Left ventricle myocardium superior (tissue), 1 donor: ENCODE results near the gene CNNM2. TPM values are rescaled to one million over a fixed set of nuclear protein-coding genes. Genes with fewer than 3 reads are reported as not detected.
"Not testable (repeated sequence)": the region's sequence is repeated elsewhere in the genome, so short reads cannot be mapped to it uniquely, and the experiment has no call there.

Experiments used
- ATAC-seq: fragments of 200-7000 bp; cut with Tn5 transposase; one replicate; pipeline ENCODE4 v1.9.1; 2020; ENCODE audit warnings: mild to moderate bottlenecking, moderate library complexity
- DNase-seq: peaks from one replicate; pipeline ENCODE4 v3.0.0-alpha.2; 2020
- intact Hi-C: fragments of 100-400 bp; cut with micrococcal nuclease; formaldehyde crosslinking; loops from one replicate; pipeline ENCODE4 v1.11.0; 2022
- total RNA-seq: library from RNA; stranded (reverse); fragmentation: NEBNext Ultra II Directional; extraction: Animal tissue kit (Norgen Biotek cat#: 25700); gene quantifications from one replicate; pipeline ENCODE4 v1.2.1, GENCODE V29; 2021
- donor health status: DM: no; HTN: yes; CAD: no; lungs with severe emphysema.

Gene CNNM2
- total RNA-seq, 1 donor from 2014 or later: 4.2 TPM

DNA sequence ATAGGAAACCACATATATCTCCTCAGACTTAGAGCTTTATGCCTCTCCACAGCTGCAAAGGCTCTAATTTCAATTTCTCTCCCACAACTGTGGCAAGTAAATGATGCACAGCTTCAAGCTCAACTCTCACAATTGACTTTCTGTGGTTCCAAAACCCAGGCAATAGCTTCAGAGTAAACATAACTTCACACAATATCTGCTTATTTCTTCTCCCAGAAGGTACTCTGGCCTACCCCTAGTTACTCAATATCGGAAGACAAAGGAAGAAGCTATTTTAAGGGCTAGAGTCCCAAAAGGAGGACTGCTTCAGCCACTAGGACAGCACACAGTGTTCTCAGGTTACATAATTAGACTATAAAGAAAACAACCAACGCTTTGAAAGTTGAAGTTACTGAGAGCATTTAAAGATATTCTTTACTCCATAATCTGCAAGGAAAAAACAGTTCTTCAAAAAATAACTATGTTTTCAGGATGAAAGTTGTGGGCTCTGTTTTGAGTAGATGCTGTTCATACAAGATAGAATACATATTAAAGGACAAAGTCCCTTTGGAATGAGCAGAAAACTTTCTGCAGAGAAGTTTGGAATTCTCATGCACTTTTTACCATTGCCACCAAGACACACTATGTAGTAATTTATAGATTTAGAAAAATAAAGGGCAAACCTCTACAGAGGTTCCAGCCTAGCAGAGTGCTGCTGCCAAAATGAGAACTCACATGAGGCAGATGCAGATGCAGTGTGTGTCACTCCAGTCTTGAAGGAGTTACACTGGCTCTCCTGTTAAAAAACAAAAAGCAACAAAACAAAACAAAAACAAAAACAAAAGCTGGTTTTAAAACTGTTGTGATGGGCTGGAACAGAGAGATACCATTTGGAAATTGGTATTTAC, 193.2 kb downstream of the CNNM2 start:
- DNase-seq: no peak
- intact Hi-C loops: no loop called here
- ATAC-seq: peak; percentile 96

DNA sequence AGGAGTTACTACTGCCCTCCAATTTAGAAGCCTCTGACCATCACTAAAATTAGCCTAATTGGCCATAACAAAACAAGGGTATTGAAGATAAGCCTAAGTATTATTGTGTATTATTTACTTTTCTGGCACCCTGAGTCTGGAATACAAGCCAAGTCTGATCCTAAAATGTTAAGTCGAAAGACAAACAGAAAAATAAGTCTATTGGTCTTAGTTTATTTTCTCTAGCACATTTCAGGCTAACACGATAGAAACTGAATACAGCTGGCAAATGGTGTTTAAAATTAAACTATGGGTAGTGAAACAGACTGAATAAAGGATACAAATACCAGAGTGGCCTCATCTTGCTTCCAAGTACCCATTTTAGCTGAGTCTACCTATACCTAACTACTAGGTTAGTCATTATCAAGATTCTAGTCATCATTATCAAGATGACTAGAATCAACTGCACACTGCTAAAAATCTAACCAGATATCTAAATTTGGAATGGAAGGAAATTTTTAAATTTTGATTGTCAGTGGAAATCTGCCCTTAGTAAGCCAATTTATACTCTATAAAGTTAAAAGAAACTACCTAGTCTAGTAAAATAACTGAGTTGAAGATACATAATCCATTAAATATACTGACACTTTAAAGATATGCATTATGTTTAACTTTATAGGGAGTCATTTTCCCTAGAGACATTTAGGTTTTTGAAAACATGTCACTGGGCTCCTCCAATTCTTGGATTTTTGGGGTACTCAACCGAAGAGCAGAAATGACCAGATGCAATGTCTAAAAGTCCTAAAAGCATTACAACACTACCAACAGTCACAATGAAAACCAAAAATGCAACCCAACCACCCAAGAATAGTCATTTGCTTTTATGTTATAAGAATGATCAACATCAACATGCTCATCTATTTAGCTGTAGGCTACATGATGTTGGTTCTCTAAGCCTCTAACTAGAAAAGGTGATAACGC, 194.1 kb downstream of the CNNM2 start:
- DNase-seq (no peak), ATAC-seq (peak; percentile 4)
- intact Hi-C loops: no loop called here

DNA sequence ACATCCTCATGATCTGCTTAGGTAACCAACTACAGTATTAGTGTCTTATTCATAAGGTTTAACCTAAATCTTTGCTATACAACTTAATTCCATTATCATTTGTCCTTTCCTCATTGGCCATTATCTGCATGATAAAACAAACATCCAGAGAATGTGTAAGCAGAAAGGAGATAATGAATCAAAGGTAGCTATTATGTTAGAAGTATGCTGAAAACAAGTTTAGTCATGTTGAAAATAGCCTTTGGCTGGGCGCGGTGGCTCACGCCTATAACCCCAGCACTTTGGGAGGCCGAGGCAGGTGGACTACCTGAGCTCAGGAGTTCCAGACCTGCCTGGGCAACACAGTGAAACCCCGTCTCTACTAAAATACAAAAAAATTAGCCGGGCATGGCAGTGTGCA, 196.8 kb downstream of the CNNM2 start:
- intact Hi-C loops: no loop called here
- no peak for DNase-seq

DNA sequence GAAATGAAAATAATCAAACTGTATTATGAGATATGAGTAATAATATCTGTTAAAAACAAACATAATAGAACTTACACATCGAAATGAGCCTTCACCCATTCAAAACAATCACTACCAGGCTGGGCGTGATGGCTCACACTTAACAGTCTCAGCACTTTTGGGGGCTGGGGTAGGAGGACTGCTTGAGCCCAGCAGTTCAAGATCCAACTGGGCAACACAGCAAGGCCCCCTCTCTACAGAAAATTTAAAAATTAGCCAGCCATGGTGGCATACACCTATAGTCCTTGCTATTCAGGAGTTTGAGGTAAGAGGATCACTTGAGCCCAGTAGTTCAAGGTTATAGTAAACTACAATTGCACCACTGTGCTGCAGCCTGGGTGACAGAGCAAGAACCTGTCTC, 199.2 kb downstream of the CNNM2 start:
- no peak for ATAC-seq
- no peak for DNase-seq
- intact Hi-C loops: no loop called here

More for the DNA sequence above, 196.8 kb downstream of the CNNM2 start:
- ATAC-seq: no peak

DNA sequence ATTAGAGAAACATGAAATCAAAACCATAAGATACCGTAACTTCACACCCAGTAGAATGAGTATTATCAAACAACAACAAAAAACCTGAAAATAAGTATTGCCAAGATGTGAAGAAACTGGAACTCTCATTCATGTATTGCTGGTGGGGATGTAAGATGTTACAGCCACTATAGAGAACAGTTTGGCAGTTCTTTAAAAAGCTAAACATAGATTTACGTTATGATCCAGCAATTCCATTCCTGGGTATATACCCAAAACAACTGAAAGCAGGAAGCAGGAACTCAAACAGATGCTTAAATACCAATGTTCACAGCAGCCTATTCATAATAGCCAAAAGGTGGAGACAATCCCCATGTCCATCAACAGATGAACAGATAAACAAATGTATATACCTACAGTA, 202.5 kb downstream of the CNNM2 start:
- ATAC-seq: no peak
- no peak for DNase-seq
- intact Hi-C loops: no loop called here

DNA sequence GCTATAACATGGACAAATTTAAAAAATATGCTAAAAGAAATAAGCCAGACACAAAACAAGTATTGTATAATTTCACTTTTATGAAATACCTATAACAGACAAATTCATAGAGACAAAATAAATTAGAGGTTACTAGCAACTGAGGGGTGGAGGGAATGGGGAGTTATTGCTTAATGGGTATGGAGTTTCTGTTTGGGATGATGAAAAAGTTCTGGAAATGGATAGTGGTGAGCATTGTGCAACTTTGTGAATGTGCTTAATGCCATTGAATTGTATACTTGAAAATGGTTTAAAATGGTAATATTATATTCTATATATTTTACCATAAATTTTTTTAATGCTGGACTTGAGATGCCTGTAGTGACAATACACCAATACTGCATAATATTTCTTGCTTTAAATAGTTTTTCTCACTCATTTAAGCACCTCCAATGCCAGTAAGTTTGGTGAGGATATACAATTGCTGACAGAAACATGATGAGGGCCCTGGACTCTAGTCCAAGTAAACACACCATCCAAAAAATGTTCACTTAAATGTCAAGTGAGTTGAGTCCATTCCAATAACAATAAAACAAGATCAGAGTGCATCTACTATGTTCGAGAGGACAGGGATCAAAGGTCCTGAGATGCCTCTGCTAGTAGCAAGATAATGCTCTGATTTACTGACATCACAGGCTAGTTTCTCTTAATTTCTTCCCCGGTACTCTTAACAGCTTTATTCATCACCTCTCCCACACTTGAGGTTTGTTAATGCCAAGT, 203.1 kb downstream of the CNNM2 start:
- intact Hi-C loops: no loop called here
- DNase-seq: no peak
- peak; percentile 62 for ATAC-seq

DNA sequence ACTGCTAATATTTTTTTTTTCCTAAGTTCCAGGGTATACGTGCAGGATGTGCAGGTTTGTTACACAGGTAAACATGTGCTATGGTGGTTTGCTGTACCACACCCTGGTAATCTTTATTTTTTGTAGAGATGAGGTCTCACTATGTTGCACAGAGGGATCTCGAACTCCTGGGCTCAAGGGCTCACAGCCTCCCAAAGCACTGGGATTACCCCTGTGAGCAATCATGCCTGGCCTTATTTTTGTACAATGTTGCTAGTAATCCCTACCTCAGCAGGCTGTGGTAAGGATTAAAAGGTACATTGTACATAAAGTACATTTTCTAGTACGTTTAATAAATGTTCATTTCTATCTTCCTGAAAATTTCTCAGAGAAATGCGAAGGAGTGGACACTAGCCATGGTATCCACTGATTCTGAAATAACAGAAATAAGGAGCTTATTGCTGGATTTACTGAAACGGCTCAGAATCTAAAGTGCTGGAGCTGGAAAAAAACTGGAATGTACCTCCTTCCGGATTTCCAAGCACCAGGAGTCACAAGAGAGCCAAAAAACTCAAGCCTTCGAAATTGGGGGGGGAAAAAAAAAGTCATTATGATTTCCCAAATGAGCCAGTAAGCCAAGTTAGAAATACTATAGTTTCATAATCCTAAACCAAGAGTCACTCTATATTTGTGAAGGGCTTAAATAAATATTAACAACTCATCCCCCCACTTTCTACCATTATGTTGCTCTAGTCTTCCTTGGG, 205.4 kb downstream of the CNNM2 start:
- intact Hi-C loops: no loop called here

DNA sequence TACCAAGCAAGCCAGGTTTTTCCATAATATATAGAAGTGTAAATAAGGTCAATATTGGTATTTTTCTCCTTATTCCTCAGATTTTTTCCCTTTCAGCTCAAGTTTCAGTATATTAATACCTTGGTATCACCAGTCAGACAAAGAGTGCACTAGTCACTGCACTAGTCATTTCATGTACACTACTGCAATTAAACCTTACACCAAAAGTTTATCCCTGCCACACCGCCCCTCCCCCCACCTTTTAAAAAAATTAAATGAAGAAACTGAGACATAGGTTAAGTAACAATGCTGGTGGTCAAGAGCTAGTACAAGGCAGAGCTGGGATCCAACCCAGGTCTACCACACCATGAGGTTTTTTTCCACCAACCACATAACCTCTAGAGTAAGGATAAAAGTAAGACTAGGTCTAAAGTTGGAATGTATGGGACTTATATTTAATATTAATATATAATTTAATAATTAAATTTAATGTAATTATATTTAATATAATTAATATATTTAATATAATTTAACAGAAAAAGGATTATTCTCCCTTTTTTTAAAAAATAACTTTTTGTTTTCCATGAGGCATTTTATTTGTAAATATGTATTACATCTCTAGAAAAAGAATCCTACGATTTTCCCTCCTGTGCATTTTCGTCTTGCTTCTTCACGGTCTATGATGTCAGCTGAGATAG, 206.5 kb downstream of the CNNM2 start:
- intact Hi-C loops: no loop called here
- DNase-seq: no peak

More for the DNA sequence above, 205.4 kb downstream of the CNNM2 start:
- no peak for DNase-seq
- ATAC-seq: peak; percentile 20

DNA sequence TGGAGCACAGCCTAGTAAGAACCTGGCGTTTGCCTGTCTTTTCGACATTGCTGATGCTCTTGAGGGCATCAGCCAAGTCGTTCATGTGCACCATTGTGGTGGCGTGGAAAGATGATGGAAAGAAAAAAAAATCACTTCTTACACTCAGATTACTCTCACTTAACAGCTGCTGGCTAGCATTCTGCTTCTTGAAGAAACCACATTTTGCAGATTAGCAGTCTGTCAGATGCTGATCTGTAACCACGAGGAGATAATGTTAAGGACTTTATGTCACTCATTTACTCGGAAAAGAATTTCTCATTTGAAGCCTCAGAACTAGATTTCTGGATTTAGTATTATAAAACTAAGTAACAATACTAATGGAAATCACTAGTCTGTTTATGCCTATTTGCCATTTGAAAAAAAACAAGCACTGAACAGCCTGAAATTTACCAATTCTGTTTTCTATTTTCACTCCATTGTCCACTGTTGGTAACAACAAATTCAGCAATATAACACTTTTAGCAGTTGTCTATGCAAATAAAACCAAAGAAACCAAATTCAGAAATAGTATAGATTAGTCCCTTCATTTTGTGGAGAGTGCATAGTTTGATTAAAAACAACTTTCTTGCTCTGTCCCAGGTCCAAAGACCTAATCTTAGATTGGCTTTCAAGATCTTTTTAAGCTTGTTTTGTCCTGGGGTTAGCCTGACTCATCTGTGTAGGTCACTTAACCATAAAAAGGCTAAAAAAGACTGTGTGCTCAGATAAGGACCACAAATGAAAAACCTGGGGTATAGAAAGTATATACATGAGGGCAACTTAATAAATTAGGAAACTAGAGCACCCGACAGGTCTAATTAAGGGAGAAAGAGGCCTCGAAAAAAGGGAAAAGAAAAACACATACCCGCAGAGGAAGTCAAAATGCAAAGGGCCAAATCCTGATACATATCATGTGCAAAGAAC, 207.5 kb downstream of the CNNM2 start:
- ATAC-seq: no peak
- intact Hi-C loops: no loop called here
- DNase-seq: no peak

More for the DNA sequence above, 206.5 kb downstream of the CNNM2 start:
- ATAC-seq: no peak

DNA sequence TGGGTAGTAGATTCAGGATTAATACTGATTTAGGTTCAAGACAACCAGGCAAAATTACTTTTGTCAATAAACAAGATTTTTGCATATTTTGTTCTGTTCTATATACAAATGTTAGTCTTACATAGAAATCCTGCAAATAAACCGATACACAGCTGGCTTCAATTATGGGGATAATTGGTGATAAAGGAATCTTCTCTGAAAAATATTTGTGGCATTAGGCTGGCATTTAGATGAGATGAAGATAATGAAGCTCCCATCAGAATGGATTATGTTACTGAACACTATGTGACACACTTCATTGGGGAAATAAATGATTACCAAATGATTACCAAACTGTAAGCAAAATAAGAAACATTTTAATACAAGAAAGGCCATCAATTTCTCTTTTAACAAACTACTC, 209.1 kb downstream of the CNNM2 start:
- intact Hi-C loops: no loop called here
- DNase-seq: no peak
- no peak for ATAC-seq

DNA sequence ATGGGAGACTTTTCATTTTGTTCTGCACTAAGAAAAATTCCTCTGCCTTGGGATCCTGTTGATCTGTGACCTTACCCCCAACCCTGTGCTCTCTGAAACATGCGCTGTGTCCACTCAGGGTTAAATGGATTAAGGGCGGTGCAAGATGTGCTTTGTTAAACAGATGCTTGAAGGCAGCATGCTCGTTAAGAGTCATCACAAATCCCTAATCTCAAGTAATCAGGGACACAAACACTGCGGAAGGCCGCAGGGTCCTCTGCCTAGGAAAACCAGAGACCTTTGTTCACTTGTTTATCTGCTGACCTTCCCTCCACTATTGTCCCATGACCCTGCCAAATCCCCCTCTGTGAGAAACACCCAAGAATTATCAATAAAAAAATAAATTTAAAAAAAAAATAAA, 212.1 kb downstream of the CNNM2 start:
- intact Hi-C loops: not testable (repeated sequence)

DNA sequence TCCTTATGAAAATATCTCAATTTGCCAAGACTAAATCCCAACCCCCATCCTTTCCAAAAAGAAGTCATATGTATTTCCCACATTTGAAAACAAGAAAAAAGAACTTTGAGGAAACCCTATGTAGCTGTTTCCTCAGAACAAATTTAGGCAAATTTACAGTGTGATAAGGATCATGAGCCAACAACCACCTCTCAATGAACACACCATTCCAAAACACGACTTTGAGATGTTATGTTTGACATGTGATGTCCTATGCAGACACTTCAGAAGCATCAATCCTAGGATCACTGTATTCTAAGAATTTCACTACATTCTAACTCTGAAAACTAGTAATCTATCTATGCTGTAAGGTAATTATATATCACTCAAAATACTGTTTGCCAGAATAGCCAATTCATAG, 212.8 kb downstream of the CNNM2 start:
- ATAC-seq: no peak
- intact Hi-C loops: no loop called here
- no peak for DNase-seq

More for the DNA sequence above, 212.1 kb downstream of the CNNM2 start:
- not testable (repeated sequence) for DNase-seq, ATAC-seq

DNA sequence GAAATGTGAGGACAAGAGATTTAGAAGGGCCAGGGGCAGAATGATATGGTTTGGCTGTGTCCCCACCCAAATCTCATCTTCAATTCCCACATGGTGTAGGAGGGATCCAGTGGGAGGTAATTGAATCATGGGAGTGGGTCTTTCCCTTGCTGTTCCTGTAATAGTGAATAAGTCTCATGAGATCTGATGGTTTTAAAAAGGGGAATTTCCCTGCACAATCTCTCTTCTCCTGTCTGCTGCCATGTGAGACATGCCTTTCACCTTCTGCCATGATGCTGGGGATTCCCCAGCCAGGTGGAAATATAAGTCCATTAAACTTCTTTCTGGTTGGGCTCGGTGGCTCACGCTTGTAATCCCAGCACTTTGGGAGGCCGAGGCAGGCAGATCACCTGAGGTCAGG, 217.1 kb downstream of the CNNM2 start:
- DNase-seq, intact Hi-C loops, ATAC-seq: not testable (repeated sequence)

DNA sequence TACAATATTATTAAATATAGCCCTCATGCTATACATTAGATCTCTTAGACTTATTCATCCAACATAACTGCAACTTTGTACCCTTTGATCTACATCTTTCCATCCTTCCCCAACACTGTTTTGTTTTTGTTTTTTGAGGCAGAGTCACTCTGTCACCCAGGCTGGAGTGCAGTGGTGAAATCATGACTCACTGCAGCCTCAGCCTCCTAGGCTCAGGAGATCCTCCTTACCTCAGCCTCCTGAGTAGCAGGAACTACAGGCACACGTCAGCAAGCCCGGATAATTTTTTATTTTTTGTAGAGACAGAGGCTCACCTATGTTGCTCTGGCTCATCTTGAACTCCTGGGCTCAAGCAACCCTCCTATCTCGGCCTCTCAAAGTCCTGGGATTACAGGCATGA, 221.7 kb downstream of the CNNM2 start:
- DNase-seq (no peak), ATAC-seq (no peak)
- intact Hi-C loops: no loop called here
